Keratinocyte (primary cell): ENCODE results near the gene CPVL. TPM values are rescaled to one million over a fixed set of nuclear protein-coding genes. Genes with fewer than 3 reads are reported as not detected.

Source experiments
- DNase-seq: peaks from one replicate; pipeline ENCODE4 v3.0.0-alpha.2; 2011; ENCODE audit warnings: low read depth, missing footprints, low spot score
- FAIRE-seq: peaks from 2 replicates; lab custom pipeline; 2011; peaks lifted over from hg19 to GRCh38; lab: Jason Lieb, UNC
- H2AFZ ChIP-seq: 2 replicates; pipeline ENCODE4 v1.6.0; 2012; ENCODE audit warnings: low read length, control low read depth, inconsistent platforms; ENCODE audit not compliant: control insufficient read depth
- H3K27ac ChIP-seq: 2 replicates; pipeline ENCODE4 v1.5.1; 2011; ENCODE audit warnings: low read length; ENCODE audit not compliant: control insufficient read depth, insufficient read depth
- H3K27me3 ChIP-seq: 3 replicates; pipeline ENCODE4 v1.6.0; 2011; ENCODE audit warnings: low read length; ENCODE audit not compliant: control insufficient read depth, insufficient read depth; ENCODE audit errors: extremely low read depth
- H3K36me3 ChIP-seq, 2 experiments: 2 replicates in 1 of 2; 3 replicates in 1 of 2; pipeline ENCODE4 v1.5.1; 2011; ENCODE audit warnings: low read length in 2 of 2, mild to moderate bottlenecking in 1 of 2; ENCODE audit not compliant: control insufficient read depth in 2 of 2, insufficient read depth in 2 of 2; ENCODE audit errors: extremely low read depth in 1 of 2
- H3K4me1 ChIP-seq: 3 replicates; pipeline ENCODE4 v1.5.1; 2011; ENCODE audit warnings: low read length; ENCODE audit not compliant: control insufficient read depth, insufficient read depth; ENCODE audit errors: extremely low read depth
- H3K4me2 ChIP-seq: 3 replicates; pipeline ENCODE4 v1.6.0; 2011; ENCODE audit warnings: low read depth, low read length; ENCODE audit not compliant: control insufficient read depth, insufficient read depth; ENCODE audit errors: extremely low read depth
- H3K4me3 ChIP-seq, 3 experiments: fragments of 200-600 bp in 1 of 3; sonication (generic) in 1 of 3; 2 replicates in 2 of 3; 3 replicates in 1 of 3; pipeline ENCODE4 v1.5.1; 2011 to 2016; ENCODE audit warnings: low read length in 3 of 3, mild to moderate bottlenecking in 3 of 3, control low read depth in 2 of 3, inconsistent platforms in 1 of 3, low read depth in 1 of 3, mixed read lengths in 1 of 3, mixed run types in 1 of 3, moderate library complexity in 1 of 3; ENCODE audit not compliant: control insufficient read depth in 2 of 3, insufficient read depth in 2 of 3; ENCODE audit errors: extremely low read depth in 1 of 3
- H3K79me2 ChIP-seq: 2 replicates; pipeline ENCODE4 v1.6.0; 2012; ENCODE audit warnings: low read length; ENCODE audit not compliant: control insufficient read depth, insufficient read depth
- H3K9ac ChIP-seq: 3 replicates; pipeline ENCODE4 v1.6.0; 2011; ENCODE audit warnings: low read length; ENCODE audit not compliant: control insufficient read depth, insufficient read depth; ENCODE audit errors: extremely low read depth
- H3K9me1 ChIP-seq: 3 replicates; pipeline ENCODE4 v1.6.0; 2011; ENCODE audit warnings: low read length; ENCODE audit not compliant: control insufficient read depth, insufficient read depth; ENCODE audit errors: extremely low read depth
- H3K9me3 ChIP-seq: 2 replicates; pipeline ENCODE4 v1.5.1; 2012; ENCODE audit warnings: low read depth, low read length; ENCODE audit not compliant: control insufficient read depth
- H4K20me1 ChIP-seq: 3 replicates; pipeline ENCODE4 v1.6.0; 2011; ENCODE audit warnings: low read length; ENCODE audit not compliant: control insufficient read depth, insufficient read depth; ENCODE audit errors: extremely low read depth
- EZH2 ChIP-seq: IDR thresholded peaks from one replicate; pipeline ENCODE4 v1.6.1; 2012; ENCODE audit warnings: inconsistent platforms, mild to moderate bottlenecking, low read length, moderate library complexity
- dilution Hi-C: fragments of 300-500 bp; cut with MboI; formaldehyde crosslinking; loops from one replicate; pipeline ENCODE4 v1.7.0; 2020; ENCODE audit warnings: low sequenced_read_pairs; ENCODE audit not compliant: extremely low pct_ligation_motif_present
- polyA plus RNA-seq, 5 experiments: library from polyadenylated mRNA; depleted of rRNA in 3 of 5; stranded (reverse) in 3 of 5; stranded (forward) in 1 of 5; unstranded in 1 of 5; fragments of >200 nt; gene quantifications; 1 replicate in 1 of 5; 2 replicates in 3 of 5; 3 replicates in 1 of 5; pipeline versions ENCODE4 v1.2.1 to v1.2.3, GENCODE V29; 2011 to 2012; ENCODE audit warnings: missing spikeins in 2 of 5, low read depth in 1 of 5, low replicate concordance in 1 of 5
- TF ChIP-seq, protein P1 (sequence below), 3 experiments: IDR thresholded peaks in 1 of 3; conservative IDR thresholded peaks in 1 of 3; optimal IDR thresholded peaks in 1 of 3; 2 replicates in 2 of 3; 3 replicates in 1 of 3; pipeline versions ENCODE3 to v1.5.1; 2011; ENCODE audit warnings: low read length in 3 of 3, mild to moderate bottlenecking in 3 of 3, moderate library complexity in 2 of 3, control low read depth in 1 of 3, inconsistent platforms in 1 of 3; ENCODE audit not compliant: insufficient read depth in 2 of 3; ENCODE audit errors: extremely low read depth in 1 of 3

Gene CPVL
- polyA plus RNA-seq, 1 donor (not counting 4 experiments of a cell fraction or from before 2014, with no cell fraction given) = 9.8 TPM

DNA sequence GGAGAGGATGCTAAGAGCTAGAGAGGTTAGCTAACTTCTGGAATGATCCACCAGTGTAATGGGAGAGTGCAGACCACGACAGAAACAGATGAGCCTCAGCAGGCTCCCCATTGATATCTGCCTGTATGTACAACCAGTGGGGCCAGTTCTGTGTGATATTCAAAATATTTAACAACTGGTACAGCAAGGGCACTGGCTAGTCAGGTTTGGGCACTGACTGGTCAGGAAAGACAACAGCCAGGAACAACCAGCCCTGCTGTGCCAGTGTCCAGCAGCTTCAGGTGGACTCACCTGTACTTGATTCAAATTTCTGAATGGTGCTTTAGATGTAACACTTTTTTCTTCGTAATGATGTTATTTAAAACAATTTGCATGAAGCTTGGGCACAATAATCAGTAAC lies 182.3 kb downstream of the CPVL start:
- H3K9me3 ChIP-seq = no peaks in the 10 kb centered on the region
- H3K4me2 ChIP-seq = no peak overlapping the region
- no peaks in the 10 kb centered on the region for H3K4me1 ChIP-seq
- no peak for FAIRE-seq
- no peaks in the 10 kb centered on the region for H3K79me2 ChIP-seq
- H3K27me3 ChIP-seq = no peaks in the 10 kb centered on the region
- no peak overlapping the region for H3K4me3 ChIP-seq
- no peak overlapping the region for H2AFZ ChIP-seq
- no peak for TF ChIP-seq EZH2
- H3K27ac ChIP-seq = no peak overlapping the region
- no peaks in the 10 kb centered on the region for H3K36me3 ChIP-seq
- H3K9me1 ChIP-seq = no peaks in the 10 kb centered on the region
- DNase-seq = no peak
- dilution Hi-C loops = no loop called here
- H4K20me1 ChIP-seq = no peaks in the 10 kb centered on the region
- no peak overlapping the region for H3K9ac ChIP-seq

DNA sequence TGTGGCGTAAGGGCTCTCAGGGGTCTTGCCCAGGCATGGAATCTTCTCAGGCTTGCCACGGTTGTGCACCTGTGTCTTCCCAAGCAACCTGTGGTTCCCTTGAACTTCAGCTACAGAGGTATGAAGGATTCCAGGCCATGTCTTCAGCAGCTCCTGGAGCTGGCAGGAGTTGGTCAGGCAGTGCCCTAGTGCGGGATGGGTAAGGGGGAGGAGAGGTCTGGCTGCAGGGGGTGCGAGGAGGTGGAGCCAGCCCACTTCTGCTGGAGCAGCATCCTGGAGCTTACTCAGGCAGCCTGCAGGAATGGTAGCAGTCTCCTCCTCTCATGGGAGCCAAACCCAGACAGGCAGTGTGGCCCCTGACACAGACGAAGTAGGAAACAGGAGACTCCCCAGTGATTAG lies 184.4 kb downstream of the CPVL start:
- Histone ChIP-seq H3K9me3 (no peaks in the 10 kb centered on the region), H3K4me1 (peaks cover 8% of the 10 kb centered on the region), H4K20me1 (no peaks in the 10 kb centered on the region), H3K4me3 (no peak overlapping the region), H3K9me1 (no peaks in the 10 kb centered on the region), H3K4me2 (no peak overlapping the region), H3K79me2 (no peaks in the 10 kb centered on the region), H3K36me3 (no peaks in the 10 kb centered on the region), H2AFZ (no peak overlapping the region), H3K27me3 (peaks cover 17% of the 10 kb centered on the region), H3K27ac (no peak overlapping the region), H3K9ac (no peak overlapping the region)
- no peak for DNase-seq
- dilution Hi-C loops = no loop called here
- TF ChIP-seq EZH2 = no peak
- TF ChIP-seq, protein P1, sequence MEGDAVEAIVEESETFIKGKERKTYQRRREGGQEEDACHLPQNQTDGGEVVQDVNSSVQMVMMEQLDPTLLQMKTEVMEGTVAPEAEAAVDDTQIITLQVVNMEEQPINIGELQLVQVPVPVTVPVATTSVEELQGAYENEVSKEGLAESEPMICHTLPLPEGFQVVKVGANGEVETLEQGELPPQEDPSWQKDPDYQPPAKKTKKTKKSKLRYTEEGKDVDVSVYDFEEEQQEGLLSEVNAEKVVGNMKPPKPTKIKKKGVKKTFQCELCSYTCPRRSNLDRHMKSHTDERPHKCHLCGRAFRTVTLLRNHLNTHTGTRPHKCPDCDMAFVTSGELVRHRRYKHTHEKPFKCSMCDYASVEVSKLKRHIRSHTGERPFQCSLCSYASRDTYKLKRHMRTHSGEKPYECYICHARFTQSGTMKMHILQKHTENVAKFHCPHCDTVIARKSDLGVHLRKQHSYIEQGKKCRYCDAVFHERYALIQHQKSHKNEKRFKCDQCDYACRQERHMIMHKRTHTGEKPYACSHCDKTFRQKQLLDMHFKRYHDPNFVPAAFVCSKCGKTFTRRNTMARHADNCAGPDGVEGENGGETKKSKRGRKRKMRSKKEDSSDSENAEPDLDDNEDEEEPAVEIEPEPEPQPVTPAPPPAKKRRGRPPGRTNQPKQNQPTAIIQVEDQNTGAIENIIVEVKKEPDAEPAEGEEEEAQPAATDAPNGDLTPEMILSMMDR (optimal IDR thresholded peaks at IDR 0.05 in 1 of 3, IDR thresholded peaks at IDR 0.05 in 1 of 3, conservative IDR thresholded peaks at IDR 0.05 in 1 of 3; ENCODE audit: extremely low read depth in 1 of 3, insufficient read depth in 2 of 3, low read length in 3 of 3) = no peak
- FAIRE-seq = no peak
